Epithelial cell of proximal tubule (primary cell): ENCODE measurements around the gene CEP164. TPM values are rescaled to one million over a fixed set of nuclear protein-coding genes. Genes with fewer than 3 reads are reported as not detected.

Experiments used
- DNase-seq: peaks from one replicate; pipeline ENCODE4 v3.0.0-alpha.2; 2011; ENCODE audit warnings: low read depth
- H3K4me3 ChIP-seq: 2 replicates; pipeline ENCODE4 v1.5.1; 2011; ENCODE audit warnings: low read depth, mild to moderate bottlenecking, low read length
- total RNA-seq: library from RNA; depleted of rRNA; stranded (reverse); fragments of >200 nt; gene quantifications from 2 replicates; pipeline ENCODE4 v1.2.3, GENCODE V29; 2015
- TF ChIP-seq, protein P1 (sequence below): conservative IDR thresholded peaks from 2 replicates; pipeline ENCODE4 v1.5.1; 2012; ENCODE audit warnings: low read depth, mild to moderate bottlenecking, low read length

Gene CEP164
- total RNA-seq, 1 donor from 2014 or later: 20.2 TPM

DNA sequence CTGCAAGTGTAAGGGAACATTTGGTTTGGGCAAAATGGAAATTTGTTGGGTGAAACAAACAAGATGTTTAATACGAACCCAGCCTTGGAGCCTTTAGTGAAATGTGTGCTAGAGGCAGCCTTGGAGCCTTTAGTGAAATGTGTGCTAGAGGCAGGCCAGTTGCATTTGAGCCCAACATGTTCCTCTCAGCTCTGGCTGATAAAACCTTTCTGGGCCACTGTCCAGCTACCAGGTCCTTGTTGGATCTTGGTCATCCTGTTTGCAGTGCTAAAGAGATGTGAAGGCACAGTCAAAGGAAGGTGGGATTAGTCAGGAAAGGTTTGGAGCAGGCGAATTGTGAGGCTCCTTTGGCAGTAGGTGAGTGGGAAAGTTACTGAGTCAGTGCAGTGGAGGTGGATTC is 48.9 kb downstream of the CEP164 start:
- no peak for DNase-seq
- TF ChIP-seq, protein P1, sequence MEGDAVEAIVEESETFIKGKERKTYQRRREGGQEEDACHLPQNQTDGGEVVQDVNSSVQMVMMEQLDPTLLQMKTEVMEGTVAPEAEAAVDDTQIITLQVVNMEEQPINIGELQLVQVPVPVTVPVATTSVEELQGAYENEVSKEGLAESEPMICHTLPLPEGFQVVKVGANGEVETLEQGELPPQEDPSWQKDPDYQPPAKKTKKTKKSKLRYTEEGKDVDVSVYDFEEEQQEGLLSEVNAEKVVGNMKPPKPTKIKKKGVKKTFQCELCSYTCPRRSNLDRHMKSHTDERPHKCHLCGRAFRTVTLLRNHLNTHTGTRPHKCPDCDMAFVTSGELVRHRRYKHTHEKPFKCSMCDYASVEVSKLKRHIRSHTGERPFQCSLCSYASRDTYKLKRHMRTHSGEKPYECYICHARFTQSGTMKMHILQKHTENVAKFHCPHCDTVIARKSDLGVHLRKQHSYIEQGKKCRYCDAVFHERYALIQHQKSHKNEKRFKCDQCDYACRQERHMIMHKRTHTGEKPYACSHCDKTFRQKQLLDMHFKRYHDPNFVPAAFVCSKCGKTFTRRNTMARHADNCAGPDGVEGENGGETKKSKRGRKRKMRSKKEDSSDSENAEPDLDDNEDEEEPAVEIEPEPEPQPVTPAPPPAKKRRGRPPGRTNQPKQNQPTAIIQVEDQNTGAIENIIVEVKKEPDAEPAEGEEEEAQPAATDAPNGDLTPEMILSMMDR: no peak
- H3K4me3 ChIP-seq: no peak overlapping the region

DNA sequence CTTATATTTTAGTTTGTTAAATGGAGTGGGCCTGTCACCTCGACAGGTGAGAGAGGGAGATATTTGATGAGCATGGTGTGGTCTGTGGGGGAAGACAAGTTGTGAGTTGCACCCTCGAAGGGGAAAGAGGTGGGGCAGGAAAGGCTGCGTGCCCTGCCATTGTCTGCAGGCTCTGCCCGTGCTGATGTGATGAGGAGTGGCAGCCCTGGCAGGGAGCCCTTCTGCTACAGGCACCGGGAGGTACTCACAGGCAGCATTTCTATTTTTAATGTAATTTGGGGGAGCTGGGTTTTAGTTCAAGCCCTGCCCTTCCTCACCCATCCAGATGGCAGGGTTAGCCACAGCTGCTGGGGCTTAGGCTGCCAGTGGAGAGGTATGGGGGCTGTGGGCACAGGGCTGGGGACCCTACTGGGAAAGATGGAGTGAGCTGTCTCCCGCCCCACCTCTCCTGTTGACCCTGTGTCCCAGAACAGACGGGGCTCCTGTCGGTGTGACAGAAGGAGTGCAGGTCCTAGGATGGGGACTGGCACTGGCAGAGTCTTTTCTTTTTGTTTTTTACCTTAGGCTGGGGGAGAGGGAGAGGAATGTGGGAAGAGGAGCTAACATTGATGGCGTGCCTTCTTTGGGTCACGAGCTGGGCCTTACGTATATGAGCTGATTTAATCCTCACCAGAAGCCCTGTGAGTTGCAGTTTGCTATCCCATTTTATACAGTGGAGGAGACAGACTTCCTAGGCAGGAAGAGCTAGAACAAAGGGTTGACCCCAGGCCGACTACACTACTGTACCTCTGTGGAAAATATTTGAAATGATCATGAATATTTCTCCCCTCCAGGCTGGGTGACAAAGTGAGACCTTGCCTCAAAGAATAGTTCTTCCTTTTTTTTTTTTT is 51.6 kb downstream of the CEP164 start:
- TF ChIP-seq, protein P1: no peak
- no peak for DNase-seq
- H3K4me3 ChIP-seq: no peak overlapping the region

DNA sequence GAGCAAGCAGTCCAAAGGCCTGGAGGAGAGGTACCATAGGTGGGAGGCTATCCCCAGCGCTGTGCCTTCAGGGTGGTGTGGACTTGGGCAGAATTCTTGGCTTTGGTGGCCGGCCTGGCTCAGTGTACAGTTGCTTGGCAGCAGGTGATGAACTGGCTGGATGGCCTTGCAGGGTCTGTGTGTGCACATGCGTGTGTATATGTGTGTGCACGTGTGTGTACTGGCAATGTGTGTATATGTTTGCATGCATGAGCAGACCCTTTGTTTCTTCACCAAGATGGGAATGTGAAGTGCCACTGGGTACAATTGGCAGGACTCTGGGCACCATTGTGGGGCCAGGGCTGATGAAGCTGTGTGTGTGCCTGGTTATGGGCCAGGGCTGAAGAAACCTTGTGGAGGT is 53.0 kb downstream of the CEP164 start:
- TF ChIP-seq, protein P1: no peak
- no peak overlapping the region for H3K4me3 ChIP-seq
- no peak for DNase-seq

DNA sequence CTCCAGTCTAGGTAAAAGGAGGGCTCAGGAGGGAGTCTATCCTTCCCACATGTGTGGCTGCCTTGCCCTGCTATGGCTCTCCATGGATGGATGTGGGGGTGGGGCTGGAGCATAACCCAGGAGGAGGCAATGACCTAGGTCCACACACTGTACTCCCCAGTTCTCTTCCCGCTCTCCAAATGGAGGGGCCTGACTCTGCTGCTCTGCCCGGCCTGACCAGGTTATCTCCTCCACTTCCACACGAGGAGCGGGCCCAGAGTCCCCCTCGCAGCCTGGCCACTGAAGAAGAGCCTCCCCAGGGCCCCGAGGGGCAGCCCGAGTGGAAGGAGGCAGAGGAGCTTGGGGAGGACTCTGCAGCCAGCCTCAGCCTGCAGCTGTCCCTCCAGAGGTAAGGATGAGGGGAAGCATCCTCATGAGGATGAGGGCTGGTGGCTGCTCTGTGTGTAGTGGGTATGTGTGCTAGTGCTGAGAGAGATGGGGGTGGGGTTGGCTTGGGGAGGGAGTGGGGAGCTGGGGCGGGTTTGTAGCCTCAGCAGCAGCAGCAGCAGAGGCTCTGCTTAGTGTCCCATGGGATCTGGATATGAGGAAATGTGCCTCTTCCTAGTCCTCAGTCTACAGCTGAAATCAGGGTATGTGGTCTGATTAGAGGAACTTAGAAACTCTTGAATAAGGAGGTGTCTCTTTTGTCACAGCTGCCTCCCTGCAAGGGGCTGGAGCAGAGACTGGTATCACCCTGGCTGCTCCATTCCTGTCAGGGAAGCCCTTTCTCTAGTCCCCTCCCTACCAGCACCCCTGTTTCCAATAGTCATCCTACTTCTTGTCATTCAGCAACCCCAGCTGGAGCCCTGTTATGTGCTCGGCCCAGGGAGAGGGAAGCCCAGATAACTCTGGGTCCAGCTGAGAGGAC is 54.1 kb downstream of the CEP164 start:
- no peak for DNase-seq
- H3K4me3 ChIP-seq: no peak overlapping the region
- TF ChIP-seq, protein P1: no peak

DNA sequence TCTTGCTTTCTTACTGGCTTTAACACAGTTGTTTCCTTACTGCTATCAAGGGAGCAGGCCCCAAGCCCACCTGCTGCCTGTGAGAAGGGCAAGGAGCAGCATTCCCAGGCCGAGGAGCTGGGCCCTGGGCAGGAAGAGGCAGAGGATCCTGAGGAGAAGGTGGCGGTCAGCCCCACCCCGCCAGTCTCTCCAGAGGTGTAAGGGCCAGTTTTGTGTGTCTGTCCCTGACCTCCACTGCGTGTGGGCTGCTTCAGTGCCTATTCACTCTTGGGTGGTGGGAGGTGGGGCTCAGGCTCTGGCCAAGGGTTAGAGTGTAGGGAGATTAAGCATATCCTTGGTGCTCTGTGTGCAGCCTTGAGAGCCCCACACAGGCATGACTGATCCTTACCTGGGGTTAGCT is 55.1 kb downstream of the CEP164 start:
- DNase-seq: no peak
- no peak overlapping the region for H3K4me3 ChIP-seq
- TF ChIP-seq, protein P1: no peak

DNA sequence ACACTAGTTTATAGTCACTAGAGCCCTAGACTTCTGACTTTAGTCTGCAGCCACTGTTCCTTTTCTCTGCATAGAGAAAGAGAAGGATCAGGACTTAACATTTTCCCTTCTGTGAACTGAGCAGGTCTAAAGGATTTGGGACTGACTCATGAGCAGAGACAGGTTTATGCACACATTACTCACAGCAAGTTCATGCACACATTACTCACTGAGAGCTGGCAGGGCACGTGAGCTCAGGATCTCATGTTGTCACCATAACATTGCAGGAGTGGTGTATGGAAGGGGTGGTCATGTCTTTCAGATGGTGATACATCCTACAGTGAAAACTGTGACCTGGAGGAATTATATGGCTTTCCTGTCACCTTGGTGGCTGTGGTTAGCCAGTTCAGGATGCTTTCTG is 56.4 kb downstream of the CEP164 start:
- TF ChIP-seq, protein P1: no peak
- no peak overlapping the region for H3K4me3 ChIP-seq
- peak; percentile 71 for DNase-seq
